H1 (cell line): ENCODE measurements around the gene GLRX. TPM values are rescaled to one million over a fixed set of nuclear protein-coding genes. Genes with fewer than 3 reads are reported as not detected.

Experiments
- CTCF ChIA-PET: fragments of 300-600 bp; sonication (Branson Sonifier 250); formaldehyde crosslinking; loops from one replicate; lab custom pipeline; 2021; ENCODE audit not compliant: partially characterized antibody; lab: Charles Lee
- POLR2A ChIA-PET: fragments of 300-600 bp; sonication (Branson Sonifier 250); formaldehyde crosslinking; loops from one replicate; lab custom pipeline; 2021; ENCODE audit warnings: inconsistent platforms; ENCODE audit not compliant: partially characterized antibody; lab: Charles Lee
- DNase-seq, 2 experiments: peaks; one replicate each; pipeline versions ENCODE4 v3.0.0 to v3.0.0-alpha.2; 2010 to 2022; ENCODE audit warnings: low spot score in 2 of 2, low read depth in 1 of 2, mixed read lengths in 1 of 2
- FAIRE-seq: peaks from 2 replicates; lab custom pipeline; 2011; peaks lifted over from hg19 to GRCh38; lab: Jason Lieb, UNC
- H2AFZ ChIP-seq: 2 replicates; pipeline ENCODE4 v1.8.1; 2012; ENCODE audit warnings: low read length, inconsistent platforms
- H2AK5ac ChIP-seq: 2 replicates; pipeline ENCODE4 v1.6.1; 2013; ENCODE audit warnings: low read depth, low read length
- H2BK120ac ChIP-seq: replicated peaks from 2 replicates; pipeline ENCODE3; 2013; ENCODE audit warnings: low read depth, low read length, inconsistent platforms
- H2BK12ac ChIP-seq: 2 replicates; pipeline ENCODE4 v1.6.1; 2013; ENCODE audit warnings: low read depth, low read length
- H2BK15ac ChIP-seq: 2 replicates; pipeline ENCODE4 v1.6.1; 2013; ENCODE audit warnings: low read length
- H2BK20ac ChIP-seq: 2 replicates; pipeline ENCODE4 v1.6.1; 2013; ENCODE audit warnings: low read length
- H2BK5ac ChIP-seq: 2 replicates; pipeline ENCODE4 v1.6.1; 2013; ENCODE audit warnings: low read depth, low read length
- H3K14ac ChIP-seq: 2 replicates; pipeline ENCODE4 v1.6.1; 2013; ENCODE audit warnings: inconsistent platforms; ENCODE audit not compliant: insufficient read length
- H3K18ac ChIP-seq: 2 replicates; pipeline ENCODE4 v1.6.1; 2013; ENCODE audit warnings: low read length; ENCODE audit errors: extremely low read depth
- H3K23ac ChIP-seq: 2 replicates; pipeline ENCODE4 v1.6.1; 2013; ENCODE audit warnings: inconsistent platforms; ENCODE audit not compliant: insufficient read length
- H3K23me2 ChIP-seq: 2 replicates; pipeline ENCODE4 v1.6.1; 2013; ENCODE audit warnings: low read depth, low read length
- H3K27ac ChIP-seq: 2 replicates; pipeline ENCODE4 v1.6.1; 2011; ENCODE audit warnings: low read depth, low read length, inconsistent platforms
- H3K27me3 ChIP-seq, 4 experiments: replicated peaks in 1 of 4; 1 replicate in 1 of 4; 2 replicates in 3 of 4; pipeline versions ENCODE4 v1.6.1 to v1.8.1; 2011 to 2013; ENCODE audit warnings: low read length in 3 of 4, mild to moderate bottlenecking in 3 of 4, inconsistent platforms in 2 of 4, mixed read lengths in 2 of 4, moderate library complexity in 1 of 4; ENCODE audit not compliant: control insufficient read depth in 3 of 4, insufficient read depth in 3 of 4; ENCODE audit errors: extremely low read depth in 1 of 4
- H3K36me3 ChIP-seq, 4 experiments: 2 replicates each; pipeline versions ENCODE4 v1.6.1 to v1.8.1; 2011 to 2013; ENCODE audit warnings: mild to moderate bottlenecking in 4 of 4, low read length in 3 of 4, moderate library complexity in 2 of 4, control low read depth in 1 of 4, inconsistent platforms in 1 of 4; ENCODE audit not compliant: insufficient read depth in 4 of 4, control insufficient read depth in 2 of 4
- H3K4ac ChIP-seq: replicated peaks from 2 replicates; pipeline ENCODE3; 2013; ENCODE audit warnings: low read length, low read depth, mixed read lengths, inconsistent platforms; ENCODE audit not compliant: insufficient read length
- H3K4me1 ChIP-seq, 4 experiments: replicated peaks in 1 of 4; 1 replicate in 1 of 4; 2 replicates in 3 of 4; pipeline versions ENCODE4 v1.6.1 to v1.8.1; 2011 to 2013; ENCODE audit warnings: low read length in 3 of 4, inconsistent platforms in 2 of 4, mixed read lengths in 1 of 4; ENCODE audit not compliant: insufficient read depth in 4 of 4, control insufficient read depth in 3 of 4
- H3K4me2 ChIP-seq, 2 experiments: 2 replicates each; pipeline versions ENCODE4 v1.6.1 to v1.8.1; 2011 to 2013; ENCODE audit warnings: low read depth in 2 of 2, low read length in 2 of 2, control low read depth in 1 of 2, inconsistent platforms in 1 of 2, mild to moderate bottlenecking in 1 of 2; ENCODE audit not compliant: insufficient read depth in 1 of 2
- H3K4me3 ChIP-seq, 4 experiments: fragments of 200-600, 300-600 bp in 1 of 4; sonication (generic), shearing (Covaris generic), sonication (Bioruptor Twin) in 1 of 4; 2 replicates each; pipeline versions ENCODE4 v1.5.1 to v1.8.1; 2011 to 2016; ENCODE audit warnings: low read length in 4 of 4, low read depth in 3 of 4, control low read depth in 2 of 4, inconsistent platforms in 2 of 4, mild to moderate bottlenecking in 2 of 4, mixed read lengths in 1 of 4, moderate library complexity in 1 of 4; ENCODE audit not compliant: insufficient read depth in 2 of 4; ENCODE audit errors: extremely low read depth in 1 of 4
- H3K56ac ChIP-seq: replicated peaks from 2 replicates; pipeline ENCODE3; 2013; ENCODE audit warnings: low read depth, mild to moderate bottlenecking, mixed read lengths, low read length, inconsistent platforms; ENCODE audit not compliant: insufficient read length
- H3K79me1 ChIP-seq: 2 replicates; pipeline ENCODE4 v1.6.1; 2013; ENCODE audit warnings: low read depth, low read length, control low read depth
- H3K79me2 ChIP-seq, 2 experiments: 2 replicates each; pipeline versions ENCODE4 v1.6.1 to v1.8.1; 2012 to 2013; ENCODE audit warnings: low read length in 2 of 2, mild to moderate bottlenecking in 2 of 2, inconsistent platforms in 1 of 2; ENCODE audit not compliant: insufficient read depth in 2 of 2, control insufficient read depth in 1 of 2
- H3K9ac ChIP-seq, 4 experiments: replicated peaks in 1 of 4; 1 replicate in 1 of 4; 2 replicates in 3 of 4; pipeline versions ENCODE4 v1.6.1 to v1.8.1; 2011 to 2013; ENCODE audit warnings: low read depth in 3 of 4, low read length in 3 of 4, control low read depth in 2 of 4, mild to moderate bottlenecking in 2 of 4, moderate library complexity in 2 of 4, inconsistent platforms in 1 of 4; ENCODE audit errors: extremely low read depth in 1 of 4
- H3K9me3 ChIP-seq, 2 experiments: 2 replicates each; pipeline versions ENCODE4 v1.6.1 to v1.8.1; 2012 to 2013; ENCODE audit warnings: mild to moderate bottlenecking in 2 of 2, moderate library complexity in 2 of 2, control low read depth in 1 of 2, inconsistent platforms in 1 of 2, low read depth in 1 of 2, low read length in 1 of 2, mixed read lengths in 1 of 2; ENCODE audit not compliant: insufficient read depth in 2 of 2
- H4K20me1 ChIP-seq, 2 experiments: replicated peaks in 1 of 2; 2 replicates each; pipeline versions ENCODE3 to v1.8.1; 2011 to 2013; ENCODE audit warnings: inconsistent platforms in 2 of 2, low read length in 2 of 2, mild to moderate bottlenecking in 1 of 2; ENCODE audit not compliant: insufficient read depth in 2 of 2, control insufficient read depth in 1 of 2
- H4K5ac ChIP-seq: 2 replicates; pipeline ENCODE4 v1.6.1; 2013; ENCODE audit warnings: low read length, low read depth, mixed read lengths, inconsistent platforms; ENCODE audit not compliant: insufficient read length
- H4K8ac ChIP-seq: 2 replicates; pipeline ENCODE4 v1.8.0; 2013; ENCODE audit warnings: mild to moderate bottlenecking, moderate library complexity, low read length, inconsistent platforms; ENCODE audit not compliant: insufficient read depth; ENCODE audit errors: extremely low read depth
- H4K91ac ChIP-seq: replicated peaks from 2 replicates; pipeline ENCODE3; 2013; ENCODE audit warnings: low read length, mixed read lengths, inconsistent platforms; ENCODE audit not compliant: insufficient read length
- BACH1 ChIP-seq: IDR thresholded peaks from 2 replicates; pipeline ENCODE4 v1.6.1; 2012; ENCODE audit warnings: low read length, improper control_type of control experiment
- CREB1 ChIP-seq: IDR thresholded peaks from 2 replicates; pipeline ENCODE4 v1.6.1; 2012; ENCODE audit warnings: inconsistent platforms
- MAFK ChIP-seq: IDR thresholded peaks from 2 replicates; pipeline ENCODE4 v1.6.1; 2012; ENCODE audit warnings: low read depth, mild to moderate bottlenecking, improper control_type of control experiment, low read length
- RNF2 ChIP-seq: fragments of 200-900, 300-1000 bp; sonication (generic); IDR thresholded peaks from 2 replicates; pipeline ENCODE4 v1.7.1; 2016; ENCODE audit warnings: borderline replicate concordance, low read depth, mild to moderate bottlenecking, antibody characterized with exemption, low read length; ENCODE audit not compliant: poor library complexity, severe bottlenecking; ENCODE audit errors: missing control alignments
- SAP30 ChIP-seq: fragments of 300-600 bp; sonication (generic); IDR thresholded peaks from 2 replicates; pipeline ENCODE4 v1.7.1; 2012; ENCODE audit warnings: low read length, moderate library complexity, mild to moderate bottlenecking, inconsistent platforms; ENCODE audit not compliant: insufficient read depth, insufficient replicate concordance
- SIN3A ChIP-seq, 2 experiments: IDR thresholded peaks in 1 of 2; conservative IDR thresholded peaks in 1 of 2; 2 replicates each; pipeline ENCODE4 v1.6.1; 2011 to 2012; ENCODE audit warnings: low read length in 2 of 2, improper control_type of control experiment in 1 of 2, low read depth in 1 of 2, mild to moderate bottlenecking in 1 of 2
- TBP ChIP-seq: IDR thresholded peaks from 2 replicates; pipeline ENCODE4 v1.6.1; 2011; ENCODE audit warnings: low read depth, low read length, improper control_type of control experiment
- WGBS, 2 experiments: shearing (Covaris generic) in 1 of 2; methylation state at CpG; one replicate each; pipeline versions ENCODE4 v1.1.6 to v1.1.7; 2013 to 2015; ENCODE audit warnings: low lambda C conversion rate in 2 of 2, mixed read lengths in 2 of 2, inconsistent platforms in 1 of 2, low coverage in 1 of 2, missing lambda C conversion rate in 1 of 2; ENCODE audit not compliant: insufficient replicate concordance in 2 of 2, insufficient coverage in 1 of 2, insufficient read length in 1 of 2; ENCODE audit errors: extremely low coverage in 1 of 2, missing lambda C conversion rate in 1 of 2; 5-methylcytosine and 5-hydroxymethylcytosine counted together
- polyA plus RNA-seq, 7 experiments: library from polyadenylated mRNA; depleted of rRNA in 3 of 7; stranded (reverse) in 5 of 7; unstranded in 2 of 7; fragments of >200 nt in 5 of 7; fragments of 200-250 nt in 2 of 7; gene quantifications; 1 replicate in 5 of 7; 2 replicates in 1 of 7; 4 replicates in 1 of 7; pipeline versions ENCODE4 v1.2.1 to v1.2.3, GENCODE V29; 2011 to 2013; ENCODE audit warnings: missing spikeins in 2 of 7, mixed read lengths in 2 of 7
- total RNA-seq: library from RNA; stranded (reverse); fragmentation: NEBNext Ultra II Directional; extraction: Animal tissue kit (Norgen Biotek cat#: 25700); gene quantifications from 2 replicates; pipeline ENCODE4 v1.2.1, GENCODE V29; 2021
- TF ChIP-seq, protein P1 (sequence below): IDR thresholded peaks from 2 replicates; pipeline ENCODE4 v1.6.1; 2011; ENCODE audit warnings: low read depth, mild to moderate bottlenecking, low read length; ENCODE audit not compliant: insufficient read depth
- TF ChIP-seq, protein P2 (sequence below): IDR thresholded peaks from 2 replicates; pipeline ENCODE4 v1.6.1; 2012; ENCODE audit warnings: low read length, inconsistent platforms

The GLRX gene
- total and polyA plus RNA-seq, 2 of the 8 experiments (the other 6 are each of a cell fraction or from before 2014, with no cell fraction given), result 22.9 to 31.2 TPM

DNA sequence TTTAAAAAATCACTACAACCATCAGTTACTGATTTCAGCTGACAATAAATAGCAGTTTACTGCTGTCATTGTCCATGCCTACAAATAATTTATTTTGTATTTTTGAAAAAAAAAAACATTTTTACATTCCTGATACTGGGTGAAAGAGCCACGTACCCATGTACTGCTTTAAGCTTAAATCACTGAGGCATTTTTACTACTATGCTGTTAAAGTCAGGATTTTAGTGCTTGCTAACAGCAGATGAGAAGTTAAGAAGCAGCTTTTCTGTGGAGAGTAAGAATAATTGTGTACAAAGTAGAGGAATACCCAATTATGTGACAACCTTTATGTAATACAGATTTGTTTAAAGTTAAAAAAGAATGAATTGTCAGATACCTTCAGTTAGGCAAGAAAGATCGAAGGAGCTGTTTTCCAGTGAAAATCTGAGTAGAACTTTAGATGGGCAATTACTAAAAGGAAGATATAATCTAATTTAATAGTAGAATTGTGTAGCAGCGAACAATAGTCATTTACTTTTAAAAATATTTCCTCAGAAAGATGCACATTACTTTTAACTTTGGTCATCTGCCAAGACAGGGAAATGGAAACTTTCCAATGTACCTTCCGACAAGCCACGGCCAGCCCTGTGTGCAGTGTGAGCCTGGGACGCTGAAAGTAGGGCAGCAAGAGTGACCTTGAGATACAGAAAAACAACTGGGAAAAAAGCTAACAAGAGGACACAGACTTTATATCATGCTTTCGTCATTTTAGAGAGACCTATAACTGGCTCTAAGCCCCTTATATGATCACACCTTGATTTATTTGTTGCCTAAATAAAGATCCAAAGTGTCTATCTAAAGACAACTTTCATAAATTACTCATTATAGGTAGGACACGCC, 51.5 kb downstream of the GLRX start:
- no peak overlapping the region for H4K8ac ChIP-seq
- H4K20me1 ChIP-seq, result no peaks in the 10 kb centered on the region
- no peak overlapping the region for H2BK20ac ChIP-seq
- H3K9ac ChIP-seq, result no peak overlapping the region
- no peaks in the 10 kb centered on the region for H3K4me1 ChIP-seq
- FAIRE-seq (no peak), DNase-seq (no peak)
- H3K4me2 ChIP-seq, result no peak overlapping the region
- no peak overlapping the region for H3K4ac ChIP-seq
- no peak overlapping the region for H3K4me3 ChIP-seq
- ChIA-PET POLR2A (interaction anchor here (0.7 kb wide), 1 partner anchor 36 kb away, joined by 3 read pairs; no protein-coding TSS in a partner anchor), CTCF (interaction anchor here (0.6 to 4.1 kb wide), 15 partner anchors 8 to 295 kb away, joined by 3 to 17 read pairs (median 3); no protein-coding TSS in a partner anchor)
- H2AK5ac ChIP-seq, result no peak overlapping the region
- H3K27me3 ChIP-seq, result peaks cover 0 to 1% (median 0%) of the 10 kb centered on the region in 4 experiments; a peak in 1 of 7 replicates
- H2BK5ac ChIP-seq, result no peak overlapping the region
- H3K27ac ChIP-seq, result no peak overlapping the region
- H2AFZ ChIP-seq, result no peak overlapping the region
- H3K36me3 ChIP-seq, result no peaks in the 10 kb centered on the region
- H3K9me3 ChIP-seq, result no peaks in the 10 kb centered on the region
- H3K79me1 ChIP-seq, result no peaks in the 10 kb centered on the region
- WGBS, 2 experiments, result 89% methylated on average over 8 of the region's 8 CpGs; no CpG with 5 or more reads in 1 of the 2 experiments
- H4K91ac ChIP-seq, result no peak overlapping the region
- H3K14ac ChIP-seq, result no peak overlapping the region
- no peak overlapping the region for H4K5ac ChIP-seq
- H3K23me2 ChIP-seq, result no peaks in the 10 kb centered on the region
- H2BK15ac ChIP-seq, result no peak overlapping the region
- no peak overlapping the region for H3K56ac ChIP-seq
- no peaks in the 10 kb centered on the region for H3K79me2 ChIP-seq
- H3K18ac ChIP-seq, result no peak overlapping the region
- H2BK120ac ChIP-seq, result no peak overlapping the region
- H2BK12ac ChIP-seq, result no peak overlapping the region
- no peak overlapping the region for H3K23ac ChIP-seq
- no peak for TF ChIP-seq SAP30
- TF ChIP-seq MAFK, result no peak
- no peak for TF ChIP-seq CREB1
- no peak for TF ChIP-seq SIN3A (conservative IDR thresholded peaks at IDR 0.05 in 1 of 2, IDR thresholded peaks at IDR 0.05 in 1 of 2; ENCODE audit: low read depth in 1 of 2, low read length in 2 of 2)
- TF ChIP-seq, protein P1, sequence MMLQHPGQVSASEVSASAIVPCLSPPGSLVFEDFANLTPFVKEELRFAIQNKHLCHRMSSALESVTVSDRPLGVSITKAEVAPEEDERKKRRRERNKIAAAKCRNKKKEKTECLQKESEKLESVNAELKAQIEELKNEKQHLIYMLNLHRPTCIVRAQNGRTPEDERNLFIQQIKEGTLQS, result no peak
- TF ChIP-seq RNF2, result no peak
- TF ChIP-seq, protein P2, sequence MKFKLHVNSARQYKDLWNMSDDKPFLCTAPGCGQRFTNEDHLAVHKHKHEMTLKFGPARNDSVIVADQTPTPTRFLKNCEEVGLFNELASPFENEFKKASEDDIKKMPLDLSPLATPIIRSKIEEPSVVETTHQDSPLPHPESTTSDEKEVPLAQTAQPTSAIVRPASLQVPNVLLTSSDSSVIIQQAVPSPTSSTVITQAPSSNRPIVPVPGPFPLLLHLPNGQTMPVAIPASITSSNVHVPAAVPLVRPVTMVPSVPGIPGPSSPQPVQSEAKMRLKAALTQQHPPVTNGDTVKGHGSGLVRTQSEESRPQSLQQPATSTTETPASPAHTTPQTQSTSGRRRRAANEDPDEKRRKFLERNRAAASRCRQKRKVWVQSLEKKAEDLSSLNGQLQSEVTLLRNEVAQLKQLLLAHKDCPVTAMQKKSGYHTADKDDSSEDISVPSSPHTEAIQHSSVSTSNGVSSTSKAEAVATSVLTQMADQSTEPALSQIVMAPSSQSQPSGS, result no peak
- no peak for TF ChIP-seq BACH1
- no peak for TF ChIP-seq TBP
